ENCODE results near the gene ATP6V1B1.
"Not testable (repeated sequence)": the region's sequence is repeated elsewhere in the genome, so short reads cannot be mapped to it uniquely, and the experiment has no call there.

Gene ATP6V1B1

GRCh38 chr2:71005271-71006202 is 69.8 kb downstream of the ATP6V1B1 start:
- H3K4me3 ChIP-seq (ENCODE audit: low read depth, low read length) = no peak overlapping the region
- no peaks in the 10 kb centered on the region for H3K36me3 ChIP-seq
- no peak overlapping the region for H3K27ac ChIP-seq
- no peaks in the 10 kb centered on the region for H3K9me3 ChIP-seq (ENCODE audit: severe bottlenecking)
- TF ChIP-seq CTCF (IDR thresholded peaks at IDR 0.05; ENCODE audit: low read depth, low read length) = no peak
- no peak for DNase-seq
- no peaks in the 10 kb centered on the region for H3K27me3 ChIP-seq (ENCODE audit: insufficient read depth, low read depth, severe bottlenecking)

- TF ChIP-seq CTCF (IDR thresholded peaks at IDR 0.05; ENCODE audit: low read depth, low read length) = no peak
- H3K27me3 ChIP-seq (ENCODE audit: insufficient read depth, low read depth, severe bottlenecking) = no peaks in the 10 kb centered on the region
- no peaks in the 10 kb centered on the region for H3K9me3 ChIP-seq (ENCODE audit: severe bottlenecking)
- no peak overlapping the region for H3K4me3 ChIP-seq (ENCODE audit: low read depth, low read length)
- DNase-seq = no peak
- no peaks in the 10 kb centered on the region for H3K36me3 ChIP-seq
- H3K27ac ChIP-seq = no peak overlapping the region
These were observed 70.6 kb downstream of the ATP6V1B1 start for GRCh38 chr2:71006323-71006722.

GRCh38 chr2:71006955-71007799 is 71.5 kb downstream of the ATP6V1B1 start:
- DNase-seq = no peak
- no peaks in the 10 kb centered on the region for H3K9me3 ChIP-seq (ENCODE audit: severe bottlenecking)

GRCh38 chr2:71008342-71008741 is 72.6 kb downstream of the ATP6V1B1 start:
- Histone ChIP-seq H3K27ac (no peak overlapping the region), H3K4me3 (ENCODE audit: low read depth, low read length) (no peak overlapping the region), H3K27me3 (ENCODE audit: insufficient read depth, low read depth, severe bottlenecking) (no peaks in the 10 kb centered on the region), H3K9me3 (ENCODE audit: severe bottlenecking) (no peaks in the 10 kb centered on the region), H3K36me3 (no peaks in the 10 kb centered on the region)
- DNase-seq = no peak
- TF ChIP-seq CTCF (IDR thresholded peaks at IDR 0.05; ENCODE audit: low read depth, low read length) = no peak

More at GRCh38 chr2:71006955-71007799, 71.5 kb downstream of the ATP6V1B1 start:
- Histone ChIP-seq H3K4me3 (ENCODE audit: low read depth, low read length) (no peak overlapping the region), H3K27ac (no peak overlapping the region), H3K36me3 (no peaks in the 10 kb centered on the region), H3K27me3 (ENCODE audit: insufficient read depth, low read depth, severe bottlenecking) (no peaks in the 10 kb centered on the region)
- peak; percentile 45; the same call in 1 of the 2 replicates for TF ChIP-seq CTCF (IDR thresholded peaks at IDR 0.05; ENCODE audit: low read depth, low read length)

- not testable (repeated sequence) for H3K4me3 ChIP-seq (ENCODE audit: low read depth, low read length); H3K9me3 ChIP-seq (ENCODE audit: severe bottlenecking); DNase-seq; H3K27ac ChIP-seq; H3K27me3 ChIP-seq (ENCODE audit: insufficient read depth, low read depth, severe bottlenecking); H3K36me3 ChIP-seq
These were observed 76.1 kb downstream of the ATP6V1B1 start for GRCh38 chr2:71011786-71012185.
